NCI-H1048 (cell line): ENCODE measurements around the gene BDP1.
A peak's percentile ranks its signal among the peaks of the same experiment; 100 is the strongest.
"Not testable (repeated sequence)": the region's sequence is repeated elsewhere in the genome, so short reads cannot be mapped to it uniquely, and the experiment has no call there.

Source experiments
- DNase-seq: peaks from one replicate; lab custom pipeline; 2025; lab: John Stamatoyannopoulos, UW

Gene BDP1, protein sequence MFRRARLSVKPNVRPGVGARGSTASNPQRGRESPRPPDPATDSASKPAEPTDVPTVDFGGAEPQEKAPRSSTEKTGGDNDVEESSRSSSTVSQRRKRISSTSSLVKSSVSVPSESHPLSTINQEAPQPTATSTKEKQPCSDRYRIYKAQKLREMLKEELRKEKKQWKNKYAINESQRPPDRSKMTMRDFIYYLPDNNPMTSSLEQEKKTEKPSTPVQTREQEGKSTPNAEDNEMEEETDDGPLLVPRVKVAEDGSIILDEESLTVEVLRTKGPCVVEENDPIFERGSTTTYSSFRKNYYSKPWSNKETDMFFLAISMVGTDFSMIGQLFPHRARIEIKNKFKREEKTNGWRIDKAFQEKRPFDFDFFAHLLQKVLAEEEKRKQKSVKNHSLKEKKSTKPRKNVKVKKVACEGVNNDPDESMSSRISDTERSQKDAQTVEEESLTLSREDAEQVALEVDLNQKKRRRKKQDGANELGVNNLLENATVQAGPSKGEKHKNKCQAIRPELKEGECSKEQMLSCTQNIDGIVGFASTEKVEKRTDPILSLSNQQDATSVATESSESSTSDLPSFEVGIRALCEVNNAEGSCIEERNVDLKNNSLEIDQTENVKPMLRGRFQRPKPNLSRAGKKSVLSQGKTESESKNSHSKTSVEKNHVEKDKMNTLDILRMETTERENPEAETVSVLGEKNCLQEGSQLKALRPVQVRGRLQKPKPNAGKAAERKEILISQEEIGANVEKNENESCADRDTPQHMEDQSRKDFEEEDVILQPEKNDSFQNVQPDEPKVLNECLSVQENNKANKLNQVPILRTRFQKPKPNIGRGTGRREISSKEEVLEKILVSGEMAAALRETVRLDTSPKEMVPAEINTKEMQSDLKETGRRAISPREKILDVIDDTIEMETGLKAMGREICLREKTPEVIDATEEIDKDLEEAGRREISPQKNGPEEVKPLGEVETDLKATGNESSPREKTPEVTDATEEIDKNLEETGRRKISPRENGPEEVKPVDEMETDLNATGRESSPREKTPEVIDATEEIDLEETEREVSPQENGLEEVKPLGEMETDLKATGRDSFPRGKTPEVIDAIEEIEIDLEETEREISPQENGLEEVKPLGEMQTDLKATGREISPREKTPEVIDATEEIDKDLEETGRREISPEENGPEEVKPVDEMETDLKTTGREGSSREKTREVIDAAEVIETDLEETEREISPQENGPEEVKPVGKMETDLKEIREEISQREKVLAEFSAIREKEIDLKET (N-terminal part only)

DNA sequence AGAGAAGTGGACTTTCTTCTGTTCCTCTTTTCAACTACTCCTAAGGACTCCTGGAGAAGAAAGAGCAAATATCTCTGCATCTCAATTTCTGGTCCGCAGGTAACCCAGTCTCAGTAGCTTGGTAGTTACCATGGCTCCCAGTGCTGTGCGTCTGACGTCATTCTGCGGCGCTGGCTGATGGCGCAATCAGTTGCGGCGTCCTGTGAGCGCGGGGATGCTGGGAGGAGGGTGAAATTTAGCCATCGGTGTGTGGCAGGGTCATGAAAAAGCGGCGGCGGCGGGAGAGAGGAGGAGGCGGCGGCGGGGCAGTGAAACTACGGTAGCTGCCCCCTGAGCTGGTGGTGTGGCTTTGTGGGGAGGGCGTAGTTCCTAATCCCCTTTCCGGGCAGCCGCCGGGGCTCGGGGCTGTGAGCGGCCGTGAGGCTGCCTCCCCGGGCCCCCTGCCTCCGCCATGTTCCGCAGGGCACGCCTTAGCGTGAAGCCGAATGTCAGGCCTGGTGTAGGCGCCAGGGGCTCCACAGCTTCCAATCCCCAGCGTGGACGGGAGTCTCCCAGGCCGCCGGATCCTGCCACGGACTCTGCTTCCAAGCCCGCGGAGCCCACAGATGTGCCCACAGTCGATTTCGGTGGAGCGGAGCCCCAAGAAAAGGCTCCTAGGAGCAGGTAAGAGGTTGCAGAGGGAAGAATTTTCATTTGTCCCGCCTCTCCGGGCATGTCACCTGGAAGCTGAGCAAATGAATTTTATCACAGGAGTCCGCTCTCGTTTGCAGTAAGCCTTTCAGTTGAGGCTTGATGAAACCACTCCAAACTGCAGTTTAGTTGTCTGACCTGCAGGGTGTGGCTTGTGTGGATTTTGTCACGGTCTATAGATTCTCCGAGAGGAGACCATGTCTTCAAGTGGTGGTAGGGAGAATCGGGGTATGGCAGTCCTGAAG, at the start of gene BDP1:
TSS of gene BDP1 (plus strand) at position 225 of the 935 bp plus-strand sequence. CDS start at position 452, 227 bp downstream.
- DNase-seq = peak; percentile 86

DNA sequence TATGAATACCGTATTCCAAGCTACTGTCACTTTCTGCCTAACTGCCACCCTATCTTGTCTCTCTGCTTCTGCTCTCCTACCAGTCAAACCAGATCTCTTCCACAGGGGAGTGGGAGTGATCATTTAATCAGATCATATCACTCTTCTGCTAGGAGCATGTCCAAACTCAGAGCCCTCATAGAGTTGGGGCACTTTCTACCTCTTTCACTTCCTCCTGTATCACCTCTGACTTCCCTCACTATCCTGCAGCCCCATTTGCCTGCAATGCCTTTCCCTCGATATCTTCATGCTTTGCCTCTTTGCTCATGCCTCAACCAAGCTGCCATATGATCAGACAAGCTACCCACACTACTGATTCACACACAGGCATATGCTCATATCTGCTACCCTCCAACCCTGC, 45.4 kb upstream of the BDP1 start:
- DNase-seq = not testable (repeated sequence)

DNA sequence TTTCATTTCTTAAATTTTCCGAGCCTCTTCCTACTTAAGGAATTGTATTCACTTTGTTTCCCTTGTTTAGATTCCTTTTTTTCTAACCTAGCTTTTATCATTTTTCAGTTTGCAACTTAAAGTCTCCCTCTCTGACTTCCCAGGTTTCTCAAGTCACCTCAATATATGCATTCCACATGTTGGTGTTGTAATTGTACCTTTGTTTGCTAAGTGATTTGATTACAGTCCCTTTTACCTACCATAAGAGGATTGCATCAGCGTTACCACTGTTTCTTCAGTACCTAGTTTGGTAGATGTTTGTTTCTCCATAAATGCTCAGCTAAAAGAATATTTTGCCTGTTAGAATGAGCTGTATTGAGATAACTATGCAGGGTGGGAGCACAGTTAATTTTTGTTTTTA, 39.8 kb upstream of the BDP1 start:
- not testable (repeated sequence) for DNase-seq

DNA sequence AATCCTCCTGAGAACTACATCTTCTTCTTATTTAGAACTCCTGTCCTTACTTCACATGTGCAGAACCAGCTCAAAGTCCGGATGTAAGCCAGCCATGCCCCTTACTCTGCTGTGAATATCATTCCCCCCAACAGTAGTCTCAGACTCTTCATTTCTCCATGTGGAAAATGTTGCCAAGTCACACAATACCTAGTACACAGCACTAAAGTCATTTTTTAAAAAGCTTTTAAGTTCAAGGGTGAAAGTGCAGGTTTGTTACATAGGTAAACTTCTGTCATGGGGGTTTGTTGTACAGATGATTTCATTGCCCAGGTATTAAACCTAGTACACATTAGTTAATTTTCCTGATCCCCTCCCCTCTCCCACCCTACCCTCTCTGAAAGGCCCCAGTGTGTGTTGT, 37.4 kb upstream of the BDP1 start:
- not testable (repeated sequence) for DNase-seq

DNA sequence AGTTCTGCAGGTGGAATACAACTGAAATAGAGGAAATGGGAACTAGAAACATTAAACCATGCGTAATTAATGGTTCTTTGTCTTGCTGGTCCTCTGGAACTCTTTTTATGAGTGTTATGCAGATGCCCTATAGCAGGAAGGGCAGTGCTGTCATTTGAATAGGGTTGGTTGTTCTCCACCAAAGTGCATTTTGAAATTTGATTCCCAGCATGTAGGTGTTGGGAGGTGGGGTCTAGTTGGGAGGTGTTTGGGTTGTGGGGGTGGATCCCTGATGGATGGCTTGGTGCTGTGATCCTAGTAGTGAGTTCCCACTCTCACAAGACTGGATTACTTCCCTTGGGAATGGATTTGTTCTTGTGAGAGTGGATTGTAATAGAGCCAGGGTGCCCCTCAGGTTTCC, 34.2 kb upstream of the BDP1 start:
- not testable (repeated sequence) for DNase-seq

DNA sequence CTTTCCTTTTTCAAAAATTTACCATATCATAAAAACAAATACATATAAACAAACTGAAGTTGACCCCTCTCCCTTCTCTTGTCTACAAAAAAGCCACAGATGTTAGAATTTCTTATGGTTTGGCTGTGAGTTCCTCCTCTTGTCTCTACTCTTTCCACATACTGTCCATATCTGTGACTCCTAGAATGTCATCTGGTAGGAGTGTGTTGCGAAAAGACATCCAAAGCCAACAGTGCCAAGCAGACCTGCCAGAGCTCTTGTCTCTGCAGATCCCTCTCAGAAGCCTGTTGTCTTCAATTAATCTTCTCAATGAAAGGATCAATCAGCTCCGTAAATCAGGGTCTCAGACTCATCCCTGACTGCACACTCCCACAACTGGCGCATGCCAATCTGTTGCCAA, 31.6 kb upstream of the BDP1 start:
- not testable (repeated sequence) for DNase-seq

DNA sequence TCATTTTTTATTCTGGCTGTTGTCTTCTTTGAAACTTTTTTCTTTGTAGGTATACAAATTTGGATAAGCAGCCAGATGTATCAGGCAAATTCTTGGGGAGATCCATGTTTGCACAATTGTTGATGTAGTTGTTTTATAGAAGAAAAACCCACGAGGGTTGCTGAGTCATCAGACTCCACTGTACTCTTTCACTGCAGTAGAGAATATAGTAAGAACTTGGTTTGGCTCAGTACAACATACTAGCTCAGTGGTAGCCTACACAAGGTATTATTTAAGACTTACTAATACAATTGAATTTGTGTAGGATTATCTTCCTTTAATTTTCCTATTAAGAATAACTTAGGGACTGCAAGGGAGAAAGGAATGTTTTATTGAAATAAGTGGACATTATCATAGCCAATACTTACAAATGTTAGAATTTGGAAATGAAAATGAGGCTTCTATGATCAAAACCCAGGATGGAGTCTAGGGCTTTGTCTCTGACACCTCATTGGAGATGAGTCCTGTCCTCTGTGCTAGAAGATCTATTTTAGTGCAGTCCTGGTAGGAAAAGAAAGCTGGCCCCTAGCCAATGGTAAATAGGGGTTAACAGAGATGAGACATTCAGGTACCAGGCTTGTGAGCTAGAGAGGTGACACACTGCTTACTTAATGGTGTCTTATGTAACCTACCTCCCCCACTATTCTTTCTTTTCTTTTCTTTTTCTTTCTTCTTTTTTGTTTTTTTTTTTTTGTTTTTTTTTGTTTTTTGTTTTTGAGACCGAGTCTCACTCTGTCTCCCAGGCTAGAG, 28.6 kb upstream of the BDP1 start:
- not testable (repeated sequence) for DNase-seq

DNA sequence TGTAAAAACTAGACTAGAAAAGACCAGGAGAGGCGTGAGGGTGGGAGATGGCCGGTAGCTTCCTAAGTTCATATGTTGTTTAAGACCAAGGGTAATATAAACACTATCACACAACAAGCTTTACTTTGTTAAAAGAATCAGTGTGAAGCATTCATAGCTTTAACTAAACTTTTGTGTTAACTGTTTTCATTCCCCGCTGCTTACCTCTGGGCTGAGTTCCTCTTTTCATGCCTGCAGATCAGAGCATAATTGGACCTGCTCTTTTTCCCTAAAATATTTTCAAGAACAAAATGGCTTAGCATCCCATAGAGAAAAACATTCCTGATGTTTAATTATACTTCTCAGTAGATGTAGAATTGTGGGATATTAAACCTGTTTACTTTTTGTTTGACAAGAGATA, 23.0 kb upstream of the BDP1 start:
- DNase-seq = not testable (repeated sequence)

DNA sequence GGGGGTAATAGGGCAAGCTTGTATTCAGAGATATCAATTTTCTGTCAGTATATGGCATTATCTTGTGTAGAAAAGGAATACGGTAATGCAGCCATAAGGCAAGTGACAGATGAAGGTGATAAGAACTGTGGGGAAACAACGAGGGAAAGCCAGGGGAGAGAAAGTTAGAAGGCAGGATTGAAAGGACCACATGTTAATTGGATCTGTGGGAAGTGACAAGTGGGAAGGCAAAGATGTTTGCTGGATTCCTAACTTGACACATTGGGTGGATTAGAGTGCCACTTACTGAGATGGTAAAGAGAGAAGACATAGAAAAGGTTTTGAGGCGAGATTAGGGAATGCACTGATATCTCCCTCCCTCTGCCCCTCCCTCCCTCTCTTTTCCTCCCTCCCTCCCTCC, 20.6 kb upstream of the BDP1 start:
- DNase-seq = not testable (repeated sequence)

DNA sequence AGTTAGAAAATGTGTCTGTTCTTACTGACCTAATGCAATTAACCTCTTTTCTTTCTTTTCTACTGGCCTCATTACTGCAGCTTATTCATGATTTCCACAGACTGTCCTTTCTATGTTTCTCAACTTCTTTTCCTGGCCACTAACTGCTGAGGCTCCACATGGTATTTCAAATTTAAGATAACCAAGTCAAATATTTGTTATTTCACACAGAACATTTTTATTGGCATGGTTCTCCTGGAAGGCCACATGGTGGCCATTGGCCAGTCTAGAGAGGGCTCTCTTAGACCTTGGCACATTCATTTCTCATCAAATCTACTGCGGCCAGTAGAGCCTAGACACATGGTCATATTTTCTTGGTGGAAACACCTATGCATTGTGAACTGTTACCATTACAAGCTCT, 13.9 kb upstream of the BDP1 start:
- DNase-seq = not testable (repeated sequence)

DNA sequence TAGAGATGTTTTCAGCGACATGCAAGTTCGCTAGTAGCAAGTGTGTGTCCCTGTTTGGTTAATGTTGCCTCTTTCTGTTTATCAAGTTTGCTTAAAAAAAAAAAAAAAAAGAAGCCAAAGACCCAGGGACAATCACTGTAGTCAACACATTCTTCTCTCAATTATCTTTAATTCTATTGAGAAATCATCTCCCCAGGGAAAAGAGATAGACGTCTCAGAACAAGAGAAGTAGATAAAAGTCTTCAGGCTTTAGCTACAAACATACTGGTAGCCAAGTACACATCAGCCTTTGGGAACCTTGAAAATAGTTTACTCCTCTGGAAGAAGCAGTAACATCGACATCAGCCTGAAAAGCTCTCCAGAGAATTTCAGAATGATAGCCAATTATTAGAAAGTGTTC, 11.6 kb upstream of the BDP1 start:
- not testable (repeated sequence) for DNase-seq

DNA sequence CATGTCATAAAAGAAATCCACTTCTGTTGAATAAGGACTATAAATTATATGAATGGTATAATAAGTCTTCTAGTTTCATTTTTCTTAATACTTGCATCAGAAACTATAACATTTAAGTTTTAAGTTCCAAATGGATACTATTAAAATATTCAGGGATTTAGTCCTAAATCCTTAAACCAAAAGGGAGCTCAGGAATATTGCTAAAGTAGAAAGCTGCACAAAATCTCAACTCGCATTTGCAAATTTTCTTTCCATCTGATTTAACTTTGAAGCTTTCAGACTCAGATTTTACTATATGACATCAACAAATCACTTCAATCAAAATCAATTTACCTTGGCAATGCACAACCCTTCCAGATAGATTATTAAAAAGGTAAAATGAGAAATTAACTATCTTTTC, 10.4 kb upstream of the BDP1 start:
- DNase-seq = not testable (repeated sequence)

DNA sequence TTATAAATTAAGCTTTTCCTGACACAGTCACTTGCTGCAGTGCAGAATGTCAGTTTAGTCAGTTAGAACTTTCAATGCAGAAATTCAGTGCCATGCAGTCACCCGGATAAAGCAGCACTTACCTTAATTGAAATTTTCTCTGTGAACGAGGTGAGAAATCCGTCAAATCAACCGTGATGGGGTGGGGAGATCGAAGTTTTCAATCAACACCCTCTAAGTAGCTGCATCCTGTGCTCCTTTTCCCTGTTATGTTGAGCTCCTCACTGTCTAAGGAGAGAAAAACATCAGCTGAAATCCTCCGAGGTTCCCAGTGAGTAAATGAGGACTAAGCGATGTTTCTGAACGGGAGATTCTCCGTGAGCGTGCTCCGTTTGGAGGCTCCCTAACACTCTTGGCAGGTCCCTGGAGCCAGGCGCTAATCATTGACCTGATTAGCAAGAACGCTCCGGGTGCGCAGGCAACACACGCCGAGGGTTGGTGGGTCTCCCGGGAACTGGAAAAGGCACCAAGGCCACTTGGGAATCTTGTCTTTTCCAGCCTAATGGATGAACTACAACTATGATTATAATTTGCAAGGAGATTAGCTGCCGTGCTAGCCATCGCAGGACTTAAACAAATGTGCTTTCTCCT, 9.8 kb upstream of the BDP1 start:
- DNase-seq = not testable (repeated sequence)

DNA sequence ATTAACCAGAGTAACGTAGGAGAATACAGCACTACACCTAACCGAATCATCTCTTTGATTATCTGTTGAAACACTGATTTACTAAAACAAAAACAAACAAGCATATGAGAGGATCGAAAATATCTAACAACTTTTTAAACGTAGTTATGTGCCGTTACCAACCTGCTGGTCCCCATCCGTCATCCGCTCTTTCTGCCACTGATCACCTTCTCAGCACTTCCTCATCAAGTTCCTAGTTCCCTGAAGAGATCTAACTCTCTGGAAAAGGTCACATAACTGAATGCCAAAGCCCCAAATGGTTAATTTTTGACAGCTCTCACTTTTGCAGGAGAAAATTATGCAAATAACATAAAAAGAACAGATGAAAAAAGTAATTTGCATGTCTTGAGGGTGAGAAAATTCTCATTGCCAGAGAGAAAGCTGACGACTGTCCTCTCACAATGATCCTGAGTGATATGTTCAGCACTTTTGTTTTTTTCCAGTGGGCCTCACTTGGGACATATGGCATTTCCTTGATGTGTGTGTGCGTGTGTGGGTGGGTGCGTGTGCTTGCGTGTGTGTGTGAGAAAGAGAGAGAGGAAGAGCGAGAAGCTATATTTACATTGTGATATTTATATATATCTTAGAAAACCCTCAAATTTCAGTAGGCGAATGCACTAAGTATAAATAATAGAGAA, 8.8 kb upstream of the BDP1 start:
- not testable (repeated sequence) for DNase-seq

DNA sequence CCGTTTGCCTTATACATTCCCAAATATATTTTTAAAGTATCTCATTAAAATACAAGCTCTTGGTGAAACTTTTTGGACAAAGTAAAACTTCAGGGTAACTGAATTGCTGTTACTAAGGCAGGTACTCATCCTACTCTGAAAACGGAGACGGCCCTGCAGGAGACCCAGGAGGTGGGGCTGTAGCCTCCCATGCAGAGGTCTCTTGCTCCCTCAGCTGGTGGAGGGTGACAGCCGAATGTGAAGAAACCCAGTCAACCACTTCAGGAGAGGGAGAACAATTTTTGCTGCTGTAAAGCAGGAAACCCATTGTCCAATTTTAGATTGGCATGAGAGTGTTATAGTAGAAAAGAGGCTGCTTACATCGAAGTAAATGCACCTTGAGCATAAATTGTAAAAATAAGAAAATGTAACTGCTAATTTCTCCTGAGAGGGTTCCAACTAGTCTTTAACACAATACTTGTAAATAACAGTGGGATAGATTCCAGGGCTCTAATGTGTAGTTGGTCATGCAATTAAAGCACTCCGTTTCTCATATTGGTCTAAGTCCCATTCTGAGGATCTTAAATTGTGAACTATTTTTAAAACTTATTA, 8.1 kb upstream of the BDP1 start:
- peak; percentile 20 for DNase-seq

DNA sequence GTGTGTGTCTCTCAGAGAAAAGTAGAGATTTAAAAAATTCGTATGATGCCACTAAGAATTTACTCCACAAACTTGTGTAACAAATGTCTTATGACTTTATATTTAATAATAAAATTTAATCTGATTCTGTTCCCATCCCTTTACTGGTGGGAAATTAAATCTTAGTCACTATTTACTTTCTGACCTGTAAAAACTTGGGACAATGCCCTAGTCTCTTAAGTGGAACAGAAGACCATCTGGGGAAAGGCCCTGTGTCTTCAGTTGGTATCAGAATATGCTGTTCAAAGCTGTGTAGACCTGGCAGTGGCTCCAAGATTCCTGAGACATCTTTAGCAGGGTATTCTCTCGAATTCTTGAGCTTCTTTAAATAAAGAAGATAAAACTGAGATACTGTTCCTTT, 2.6 kb upstream of the BDP1 start:
- no peak for DNase-seq

DNA sequence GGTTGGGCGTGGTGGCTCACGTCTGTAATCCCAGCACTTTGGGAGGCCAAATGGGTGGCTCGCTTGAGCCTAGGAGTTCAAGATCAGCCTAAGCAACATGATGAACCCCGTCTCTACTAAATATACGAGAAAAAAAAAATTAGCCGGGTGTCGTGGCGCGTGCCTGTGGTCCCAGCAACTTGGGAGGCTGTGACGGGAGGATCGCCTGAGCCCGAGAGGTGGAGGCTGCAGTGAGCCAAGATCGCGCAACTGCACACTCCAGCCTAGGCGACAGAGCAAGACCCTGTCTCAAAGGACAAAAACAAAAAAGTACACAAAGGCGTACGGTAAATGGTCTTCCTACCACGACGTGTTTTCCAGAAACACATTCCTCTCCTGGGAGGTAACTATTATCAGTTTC, 538 bp upstream of the BDP1 start:
- DNase-seq = no peak

DNA sequence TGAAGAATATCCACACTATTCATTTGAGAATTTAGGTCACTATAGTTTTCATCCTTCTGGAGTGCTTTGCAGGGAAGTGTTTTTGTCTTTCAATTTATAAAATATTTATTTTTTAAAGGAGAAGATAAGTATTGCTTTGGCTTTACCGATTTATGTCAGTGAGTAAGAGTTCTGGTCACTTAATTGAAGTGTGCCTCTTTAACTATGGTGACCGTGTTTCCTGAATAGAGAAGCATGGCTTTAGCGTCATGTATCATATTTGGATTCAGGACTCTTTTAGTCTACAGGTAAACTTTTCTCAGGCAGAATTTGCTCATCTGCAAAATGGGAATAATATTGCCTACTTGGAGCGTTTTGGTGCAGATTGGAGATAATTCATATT, 902 bp downstream of the BDP1 start:
- DNase-seq = no peak

DNA sequence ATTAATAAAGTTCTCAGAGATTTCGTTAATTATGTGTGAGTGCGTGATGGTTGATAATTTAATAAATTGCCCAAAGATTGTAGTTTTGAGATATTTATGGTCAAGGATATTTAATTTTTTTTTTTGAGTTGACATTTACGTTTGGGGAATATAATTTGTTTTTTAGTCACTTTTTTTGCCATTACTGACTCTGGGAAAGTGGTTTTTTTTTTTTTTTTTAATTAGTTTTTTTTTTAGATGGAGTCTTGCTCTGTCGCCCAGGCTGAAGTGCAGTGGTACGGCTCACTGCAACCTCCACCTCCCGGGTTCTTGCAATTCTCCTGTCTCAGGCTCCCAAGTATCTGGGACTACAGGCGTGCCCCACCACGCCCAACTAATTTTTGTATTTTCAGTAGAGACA, 1.7 kb downstream of the BDP1 start:
- no peak for DNase-seq
